Caco-2 (cell line): ENCODE measurements around the gene RPL37A. TPM values are rescaled to one million over a fixed set of nuclear protein-coding genes. Genes with fewer than 3 reads are reported as not detected.

ENCODE experiments used
- BruUV-seq: library from RNA; stranded (reverse); fragments of 400-500 nt; replicated peaks from 2 replicates; lab custom pipeline; 2021; lab: Mats Ljungman, UMichigan
- CTCF ChIA-PET: fragments of 300-600 bp; sonication (Branson Sonifier 250); formaldehyde crosslinking; loops from one replicate; lab custom pipeline; 2022; ENCODE audit warnings: antibody characterized with exemption; lab: Charles Lee
- POLR2A ChIA-PET: fragments of 300-600 bp; sonication (Branson Sonifier 250); formaldehyde crosslinking; loops from one replicate; lab custom pipeline; 2022; ENCODE audit warnings: antibody characterized with exemption; lab: Charles Lee
- DNase-seq, 2 experiments: peaks; one replicate each; pipeline versions ENCODE4 v3.0.0 to v3.0.0-alpha.2; 2020 to 2022
- H3K27me3 ChIP-seq: replicated peaks from 2 replicates; pipeline ENCODE4 v1.6.0; 2011; ENCODE audit warnings: low read length; ENCODE audit not compliant: control insufficient read depth, insufficient read depth
- H3K36me3 ChIP-seq: 2 replicates; pipeline ENCODE4 v1.5.1; 2011; ENCODE audit warnings: low read length; ENCODE audit not compliant: control insufficient read depth, insufficient read depth
- H3K4me1 ChIP-seq: fragments of 250-450 bp; sonication (Bioruptor Pico); 2 replicates; pipeline ENCODE4 v1.5.1; 2020; ENCODE audit warnings: mild to moderate bottlenecking
- H3K4me3 ChIP-seq: 2 replicates; pipeline ENCODE4 v1.5.1; 2011; ENCODE audit warnings: low read depth, mild to moderate bottlenecking, control low read depth, low read length
- H3K9me3 ChIP-seq: fragments of 250-450 bp; sonication (Bioruptor Pico); 2 replicates; pipeline ENCODE4 v1.5.1; 2020; ENCODE audit warnings: mild to moderate bottlenecking, moderate library complexity
- H3K27ac Mint-ChIP-seq: one replicate; pipeline ENCODE4 v1.8.0; 2022; ENCODE audit warnings: mixed read lengths; ENCODE audit not compliant: unreplicated experiment
- H3K27me3 Mint-ChIP-seq: one replicate; pipeline ENCODE4 v1.8.0; 2022; ENCODE audit warnings: mixed read lengths; ENCODE audit not compliant: insufficient read depth, unreplicated experiment
- H3K36me3 Mint-ChIP-seq: one replicate; pipeline ENCODE4 v1.8.0; 2022; ENCODE audit warnings: mild to moderate bottlenecking, mixed read lengths; ENCODE audit not compliant: insufficient read depth, unreplicated experiment
- H3K4me1 Mint-ChIP-seq: one replicate; pipeline ENCODE4 v1.8.0; 2022; ENCODE audit warnings: low read depth, mixed read lengths; ENCODE audit not compliant: unreplicated experiment
- H3K4me3 Mint-ChIP-seq: one replicate; pipeline ENCODE4 v1.8.0; 2022; ENCODE audit warnings: mild to moderate bottlenecking, moderate library complexity, mixed read lengths; ENCODE audit not compliant: unreplicated experiment
- H3K9me3 Mint-ChIP-seq: one replicate; pipeline ENCODE4 v1.8.0; 2022; ENCODE audit warnings: mixed read lengths; ENCODE audit not compliant: unreplicated experiment
- intact Hi-C: fragments of 100-400 bp; cut with micrococcal nuclease; formaldehyde crosslinking; loops from one replicate; pipeline ENCODE4 v1.10.0; 2022; ENCODE audit not compliant: unreplicated experiment
- total RNA-seq: library from RNA; stranded (reverse); gene quantifications from 2 replicates; pipeline ENCODE4 v1.2.3, GENCODE V29; 2022
- TF ChIP-seq, protein P1 (sequence below), 2 experiments: fragments of 200-600 bp in 1 of 2; IDR thresholded peaks; 1 replicate in 1 of 2; 2 replicates in 1 of 2; pipeline versions ENCODE4 v1.5.1 to v1.8.0; 2011 to 2022; ENCODE audit warnings: antibody characterized with exemption in 1 of 2, control low read depth in 1 of 2, inconsistent platforms in 1 of 2, low read depth in 1 of 2, low read length in 1 of 2, mild to moderate bottlenecking in 1 of 2, moderate library complexity in 1 of 2; ENCODE audit not compliant: insufficient read depth in 1 of 2, severe bottlenecking in 1 of 2, unreplicated experiment in 1 of 2

RPL37A gene
- total RNA-seq, 1 experiment from 2014 or later, result 2,873 TPM

DNA sequence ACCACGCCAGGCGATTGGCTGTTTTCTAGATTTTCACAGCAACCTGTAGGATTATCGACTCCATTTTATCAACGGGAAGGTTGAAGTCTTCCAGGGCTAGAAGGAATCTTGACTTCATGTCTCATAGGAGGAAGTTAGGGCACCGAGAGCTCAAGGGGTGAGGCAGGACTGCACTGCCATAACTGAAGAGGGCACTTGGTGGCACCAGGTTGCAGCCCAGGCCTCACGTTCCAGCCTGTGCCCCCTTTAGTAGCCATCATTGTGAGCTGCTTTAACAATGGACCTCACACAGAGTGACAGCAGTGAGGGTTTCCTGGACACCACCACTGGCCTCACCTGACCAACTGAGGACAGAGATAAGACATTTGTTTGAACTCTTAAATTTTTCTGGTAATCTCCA lies 22.9 kb upstream of the RPL37A start:
- H3K9me3 Mint-ChIP-seq, result no peaks in the 10 kb centered on the region
- no peaks in the 10 kb centered on the region for H3K27me3 Mint-ChIP-seq
- BruUV-seq, result no TSS peak
- H3K4me3 ChIP-seq, result no peak overlapping the region
- CTCF ChIA-PET, result no interaction called here
- no peaks in the 10 kb centered on the region for H3K4me1 ChIP-seq
- no peaks in the 10 kb centered on the region for H3K27me3 ChIP-seq
- no peaks in the 10 kb centered on the region for H3K36me3 ChIP-seq
- TF ChIP-seq, protein P1, sequence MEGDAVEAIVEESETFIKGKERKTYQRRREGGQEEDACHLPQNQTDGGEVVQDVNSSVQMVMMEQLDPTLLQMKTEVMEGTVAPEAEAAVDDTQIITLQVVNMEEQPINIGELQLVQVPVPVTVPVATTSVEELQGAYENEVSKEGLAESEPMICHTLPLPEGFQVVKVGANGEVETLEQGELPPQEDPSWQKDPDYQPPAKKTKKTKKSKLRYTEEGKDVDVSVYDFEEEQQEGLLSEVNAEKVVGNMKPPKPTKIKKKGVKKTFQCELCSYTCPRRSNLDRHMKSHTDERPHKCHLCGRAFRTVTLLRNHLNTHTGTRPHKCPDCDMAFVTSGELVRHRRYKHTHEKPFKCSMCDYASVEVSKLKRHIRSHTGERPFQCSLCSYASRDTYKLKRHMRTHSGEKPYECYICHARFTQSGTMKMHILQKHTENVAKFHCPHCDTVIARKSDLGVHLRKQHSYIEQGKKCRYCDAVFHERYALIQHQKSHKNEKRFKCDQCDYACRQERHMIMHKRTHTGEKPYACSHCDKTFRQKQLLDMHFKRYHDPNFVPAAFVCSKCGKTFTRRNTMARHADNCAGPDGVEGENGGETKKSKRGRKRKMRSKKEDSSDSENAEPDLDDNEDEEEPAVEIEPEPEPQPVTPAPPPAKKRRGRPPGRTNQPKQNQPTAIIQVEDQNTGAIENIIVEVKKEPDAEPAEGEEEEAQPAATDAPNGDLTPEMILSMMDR (IDR thresholded peaks at IDR 0.05; ENCODE audit: insufficient read depth in 1 of 2, low read depth in 1 of 2, low read length in 1 of 2, severe bottlenecking in 1 of 2, unreplicated experiment in 1 of 2), result no peak
- no peaks in the 10 kb centered on the region for H3K9me3 ChIP-seq
- H3K36me3 Mint-ChIP-seq, result peaks cover 17% of the 10 kb centered on the region
- no peak overlapping the region for H3K27ac Mint-ChIP-seq
- POLR2A ChIA-PET, result no interaction called here
- intact Hi-C loops, result no loop called here
- no peak overlapping the region for H3K4me3 Mint-ChIP-seq
- DNase-seq, result no peak
- no peaks in the 10 kb centered on the region for H3K4me1 Mint-ChIP-seq

DNA sequence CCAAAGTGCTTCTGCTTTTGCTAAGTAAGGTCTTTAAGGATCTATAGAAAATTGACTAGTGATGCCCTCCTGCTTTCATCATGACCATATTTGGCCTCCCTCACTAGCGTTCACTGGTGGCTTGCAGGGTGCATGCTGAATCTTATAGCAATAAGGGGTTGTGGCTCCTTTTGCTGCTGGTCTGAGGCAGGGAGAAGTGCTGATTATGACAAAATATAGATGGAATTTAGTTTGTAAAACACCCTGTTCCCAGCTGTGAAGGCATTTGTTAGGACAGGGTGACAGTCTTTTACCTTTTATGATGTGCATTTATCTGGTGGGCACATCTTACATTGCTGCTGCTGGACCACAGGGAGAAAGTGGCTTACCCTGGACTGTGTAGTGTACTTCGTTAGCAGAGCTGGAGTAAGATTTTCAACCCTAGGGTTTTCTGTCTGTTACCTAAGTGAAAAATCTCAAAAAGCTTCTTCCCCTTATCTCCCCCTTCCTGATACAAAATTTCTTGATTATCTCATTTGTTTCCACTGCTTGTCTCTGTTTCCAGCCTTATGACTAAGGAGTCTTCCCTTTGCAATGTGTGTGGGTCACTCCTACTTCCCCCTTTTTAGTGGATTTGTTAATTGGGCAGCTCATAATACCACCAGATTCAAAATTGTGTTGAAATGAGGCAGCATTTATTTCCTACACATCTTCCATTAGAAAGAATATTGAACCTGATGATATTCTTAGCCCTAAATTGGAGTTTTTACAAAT lies 21.2 kb upstream of the RPL37A start:
- TF ChIP-seq, protein P1 (IDR thresholded peaks at IDR 0.05; ENCODE audit: insufficient read depth in 1 of 2, low read depth in 1 of 2, low read length in 1 of 2, severe bottlenecking in 1 of 2, unreplicated experiment in 1 of 2), result no peak
- peaks cover 17% of the 10 kb centered on the region for H3K36me3 Mint-ChIP-seq
- no peaks in the 10 kb centered on the region for H3K4me1 Mint-ChIP-seq

DNA sequence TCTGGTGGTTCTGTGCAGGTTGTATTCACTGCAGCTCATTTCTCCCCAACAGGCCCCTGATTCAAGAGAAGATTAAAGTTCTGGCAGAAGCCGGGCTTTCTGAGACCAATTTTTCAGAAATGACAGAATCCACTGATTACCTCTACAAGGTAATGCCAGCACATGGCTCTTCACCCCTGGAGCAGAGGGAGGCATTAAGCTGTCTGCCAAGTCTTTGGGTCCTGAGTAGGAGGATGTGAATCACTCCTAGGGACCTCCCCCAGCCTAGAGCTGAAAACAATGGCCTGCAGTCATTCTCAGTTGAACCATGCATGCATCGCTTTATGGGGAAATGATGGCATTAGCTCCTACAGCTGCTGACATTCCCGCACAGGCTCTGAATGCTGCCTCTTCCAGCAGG lies 20.5 kb upstream of the RPL37A start:
- Histone ChIP-seq H3K4me3 (no peak overlapping the region), H3K9me3 (no peaks in the 10 kb centered on the region), H3K27me3 (no peaks in the 10 kb centered on the region), H3K36me3 (no peaks in the 10 kb centered on the region), H3K4me1 (no peaks in the 10 kb centered on the region)
- peaks cover 14% of the 10 kb centered on the region for H3K36me3 Mint-ChIP-seq
- no peaks in the 10 kb centered on the region for H3K27me3 Mint-ChIP-seq
- ChIA-PET POLR2A (no interaction called here), CTCF (no interaction called here)
- no TSS peak for BruUV-seq
- TF ChIP-seq, protein P1 (IDR thresholded peaks at IDR 0.05; ENCODE audit: insufficient read depth in 1 of 2, low read depth in 1 of 2, low read length in 1 of 2, severe bottlenecking in 1 of 2, unreplicated experiment in 1 of 2), result no peak
- H3K27ac Mint-ChIP-seq, result no peak overlapping the region
- H3K4me1 Mint-ChIP-seq, result no peaks in the 10 kb centered on the region
- no peaks in the 10 kb centered on the region for H3K9me3 Mint-ChIP-seq
- intact Hi-C loops, result no loop called here
- DNase-seq, result no peak
- H3K4me3 Mint-ChIP-seq, result no peak overlapping the region

More for the DNA sequence above, 21.2 kb upstream of the RPL37A start:
- Mint-ChIP-seq H3K27ac (no peak overlapping the region), H3K27me3 (no peaks in the 10 kb centered on the region), H3K4me3 (no peak overlapping the region), H3K9me3 (no peaks in the 10 kb centered on the region)
- CTCF ChIA-PET, result no interaction called here
- intact Hi-C loops, result no loop called here
- POLR2A ChIA-PET, result no interaction called here
- no peak for DNase-seq
- H3K9me3 ChIP-seq, result no peaks in the 10 kb centered on the region
- BruUV-seq, result no TSS peak
- no peaks in the 10 kb centered on the region for H3K4me1 ChIP-seq
- H3K4me3 ChIP-seq, result no peak overlapping the region
- H3K36me3 ChIP-seq, result no peaks in the 10 kb centered on the region
- no peaks in the 10 kb centered on the region for H3K27me3 ChIP-seq
